ENCODE results near the gene GSK3A.

The GSK3A gene

DNA sequence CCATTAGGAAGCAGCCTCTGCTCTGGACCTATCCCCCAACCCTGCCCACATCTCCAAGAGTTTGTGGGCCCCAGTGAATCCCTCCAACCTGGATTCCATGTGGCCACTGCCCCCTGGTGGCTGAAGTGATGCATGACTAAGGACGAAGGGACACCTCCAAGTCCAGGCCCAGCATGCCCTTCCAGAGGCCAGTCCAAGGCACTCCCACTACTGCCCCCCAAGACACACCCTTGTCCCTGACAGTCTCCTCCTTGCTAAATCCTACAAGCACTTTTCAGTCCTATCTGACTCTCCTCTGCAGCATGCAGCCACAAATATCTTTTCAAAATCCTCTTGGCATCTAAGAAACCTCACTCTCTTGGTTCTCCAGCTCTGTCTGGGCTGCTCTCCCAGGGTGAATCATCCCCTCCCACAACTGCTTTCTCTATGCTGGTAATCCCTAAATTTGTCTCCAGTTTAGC lies 58.0 kb downstream of the GSK3A start:
- Histone ChIP-seq H3K27ac (no peak overlapping the region), H3K36me3 (replicated peaks) (no peaks in the 10 kb centered on the region), H3K4me3 (ENCODE audit: low read depth, low read length) (no peak overlapping the region), H3K27me3 (replicated peaks) (peaks cover 11% of the 10 kb centered on the region)
- peak; percentile 68 for DNase-seq
- TF ChIP-seq, protein P1, sequence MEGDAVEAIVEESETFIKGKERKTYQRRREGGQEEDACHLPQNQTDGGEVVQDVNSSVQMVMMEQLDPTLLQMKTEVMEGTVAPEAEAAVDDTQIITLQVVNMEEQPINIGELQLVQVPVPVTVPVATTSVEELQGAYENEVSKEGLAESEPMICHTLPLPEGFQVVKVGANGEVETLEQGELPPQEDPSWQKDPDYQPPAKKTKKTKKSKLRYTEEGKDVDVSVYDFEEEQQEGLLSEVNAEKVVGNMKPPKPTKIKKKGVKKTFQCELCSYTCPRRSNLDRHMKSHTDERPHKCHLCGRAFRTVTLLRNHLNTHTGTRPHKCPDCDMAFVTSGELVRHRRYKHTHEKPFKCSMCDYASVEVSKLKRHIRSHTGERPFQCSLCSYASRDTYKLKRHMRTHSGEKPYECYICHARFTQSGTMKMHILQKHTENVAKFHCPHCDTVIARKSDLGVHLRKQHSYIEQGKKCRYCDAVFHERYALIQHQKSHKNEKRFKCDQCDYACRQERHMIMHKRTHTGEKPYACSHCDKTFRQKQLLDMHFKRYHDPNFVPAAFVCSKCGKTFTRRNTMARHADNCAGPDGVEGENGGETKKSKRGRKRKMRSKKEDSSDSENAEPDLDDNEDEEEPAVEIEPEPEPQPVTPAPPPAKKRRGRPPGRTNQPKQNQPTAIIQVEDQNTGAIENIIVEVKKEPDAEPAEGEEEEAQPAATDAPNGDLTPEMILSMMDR (IDR thresholded peaks at IDR 0.05; ENCODE audit: low read depth, low read length, missing control alignments): peak; percentile 94
- in situ Hi-C loops (cut with HindIII; ENCODE audit: low pct_ligation_motif_present, low sequenced_read_pairs): no loop called here

Data from brain microvascular endothelial cell (primary cell).